Activated CD8-positive, alpha-beta T cell treated with anti-CD3 and anti-CD28 coated beads for 36 hours (primary cell): ENCODE measurements around the gene ZNF438. TPM values are rescaled to one million over a fixed set of nuclear protein-coding genes. Genes with fewer than 3 reads are reported as not detected.
"Not testable (repeated sequence)": the region's sequence is repeated elsewhere in the genome, so short reads cannot be mapped to it uniquely, and the experiment has no call there.

Source experiments
- ATAC-seq: fragments of 200-7000 bp; cut with Tn5 transposase; one replicate; pipeline ENCODE4 v1.10.0; 2021; ENCODE audit warnings: mild to moderate bottlenecking, moderate library complexity
- CTCF ChIA-PET: fragments of 350-600 bp; sonication (Branson Sonifier 250); formaldehyde crosslinking; loops from one replicate; lab custom pipeline; 2021; ENCODE audit warnings: antibody characterized with exemption; lab: Charles Lee
- POLR2A ChIA-PET: fragments of 350-600 bp; sonication (Branson Sonifier 250); formaldehyde crosslinking; loops from one replicate; lab custom pipeline; 2021; ENCODE audit warnings: antibody characterized with exemption; lab: Charles Lee
- DNase-seq: peaks from one replicate; pipeline ENCODE4 v3.0.0-alpha.2; 2020
- H3K27ac Mint-ChIP-seq: one replicate; pipeline ENCODE4 v1.8.0; 2021; ENCODE audit warnings: mild to moderate bottlenecking, mixed read lengths
- H3K27me3 Mint-ChIP-seq: one replicate; pipeline ENCODE4 v1.8.0; 2021; ENCODE audit warnings: mixed read lengths
- H3K36me3 Mint-ChIP-seq: one replicate; pipeline ENCODE4 v1.8.0; 2021; ENCODE audit warnings: low read depth, mixed read lengths
- H3K4me1 Mint-ChIP-seq: one replicate; pipeline ENCODE4 v1.8.0; 2021; ENCODE audit warnings: low read depth, mixed read lengths
- H3K4me3 Mint-ChIP-seq: one replicate; pipeline ENCODE4 v1.8.0; 2021; ENCODE audit warnings: mild to moderate bottlenecking, moderate library complexity, mixed read lengths
- H3K9me3 Mint-ChIP-seq: one replicate; pipeline ENCODE4 v1.8.0; 2021; ENCODE audit warnings: mixed read lengths
- CTCF ChIP-seq: fragments of 200-600 bp; IDR thresholded peaks from one replicate; pipeline ENCODE4 v1.8.0; 2022; ENCODE audit warnings: antibody characterized with exemption, mild to moderate bottlenecking
- intact Hi-C: fragments of 100-400 bp; cut with micrococcal nuclease; formaldehyde crosslinking; loops from one replicate; pipeline ENCODE4 v1.10.0; 2022
- total RNA-seq, 2 experiments: library from RNA; stranded (reverse); gene quantifications; one replicate each; pipeline ENCODE4 v1.2.3, GENCODE V29; 2021

ZNF438 gene
- total RNA-seq, 2 experiments from 2014 or later: 3.0 to 3.9 TPM

GRCh38 chr10:31031205-31031557 lies 484 bp downstream of the ZNF438 start:
- ATAC-seq: no peak
- intact Hi-C loops: loop anchor here (5.0 to 10.0 kb wide), 2 partner anchors 246 to 286 kb away; partner anchors contain the start of gene ZEB1
- peaks cover 5% of the 10 kb centered on the region for H3K4me1 Mint-ChIP-seq
- peak overlapping the region; percentile 80 for H3K4me3 Mint-ChIP-seq
- no peak for TF ChIP-seq CTCF
- CTCF ChIA-PET: interaction anchor here (0.8 to 4.0 kb wide), 14 partner anchors 9 to 460 kb away, joined by 3 to 22 read pairs (median 4); no protein-coding TSS in a partner anchor
- DNase-seq: no peak
- no peaks in the 10 kb centered on the region for H3K27me3 Mint-ChIP-seq
- H3K9me3 Mint-ChIP-seq: no peaks in the 10 kb centered on the region
- POLR2A ChIA-PET: interaction anchor here (0.7 to 1.3 kb wide), 3 partner anchors 41 to 103 kb away, joined by 3 to 5 read pairs (median 4); no protein-coding TSS in a partner anchor
- no peaks in the 10 kb centered on the region for H3K36me3 Mint-ChIP-seq
- peak overlapping the region; percentile 97 for H3K27ac Mint-ChIP-seq

- ChIA-PET CTCF (interaction anchor here (0.8 to 4.0 kb wide), 5 partner anchors 16 to 247 kb away, joined by 3 to 22 read pairs (median 7); no protein-coding TSS in a partner anchor), POLR2A (interaction anchor here (0.6 to 0.9 kb wide), 3 partner anchors 42 to 170 kb away, joined by 3 to 4 read pairs (median 3); no protein-coding TSS in a partner anchor)
- Mint-ChIP-seq H3K4me3 (peak overlapping the region; percentile 80), H3K36me3 (no peaks in the 10 kb centered on the region), H3K9me3 (no peaks in the 10 kb centered on the region), H3K27ac (peak overlapping the region; percentile 97), H3K4me1 (peaks cover 5% of the 10 kb centered on the region), H3K27me3 (no peaks in the 10 kb centered on the region)
- ATAC-seq (no peak), DNase-seq (no peak)
- no peak for TF ChIP-seq CTCF
- intact Hi-C loops: loop anchor here (5.0 to 10.0 kb wide), 2 partner anchors 246 to 287 kb away; partner anchors contain the start of gene ZEB1
Observed at GRCh38 chr10:31030800-31031199, 865 bp downstream of the ZNF438 start.

- ATAC-seq: no peak
- H3K27ac Mint-ChIP-seq: no peak overlapping the region
Observed at GRCh38 chr10:31030260-31030659, 1.4 kb downstream of the ZNF438 start.

GRCh38 chr10:31028081-31028480 lies 3.6 kb downstream of the ZNF438 start:
- no peak for TF ChIP-seq CTCF
- intact Hi-C loops: no loop called here
- peaks cover 10% of the 10 kb centered on the region for H3K4me1 Mint-ChIP-seq
- ChIA-PET POLR2A (no interaction called here), CTCF (no interaction called here)
- ATAC-seq: no peak
- H3K27me3 Mint-ChIP-seq: no peaks in the 10 kb centered on the region
- H3K36me3 Mint-ChIP-seq: no peaks in the 10 kb centered on the region
- no peak for DNase-seq
- no peak overlapping the region for H3K27ac Mint-ChIP-seq
- no peaks in the 10 kb centered on the region for H3K9me3 Mint-ChIP-seq
- H3K4me3 Mint-ChIP-seq: no peak overlapping the region

More at GRCh38 chr10:31030260-31030659, 1.4 kb downstream of the ZNF438 start:
- CTCF ChIA-PET: interaction anchor here (0.8 to 4.0 kb wide), 2 partner anchors 22 to 246 kb away, joined by 3 to 22 read pairs; no protein-coding TSS in a partner anchor
- no peak for DNase-seq
- Mint-ChIP-seq H3K27me3 (no peaks in the 10 kb centered on the region), H3K4me1 (peaks cover 5% of the 10 kb centered on the region), H3K36me3 (no peaks in the 10 kb centered on the region), H3K9me3 (no peaks in the 10 kb centered on the region), H3K4me3 (no peak overlapping the region)
- intact Hi-C loops: loop anchor here (5.0 to 10.0 kb wide), 2 partner anchors 245 to 287 kb away; partner anchors contain the start of gene ZEB1
- POLR2A ChIA-PET: interaction anchor here (0.6 to 1.0 kb wide), 3 partner anchors 42 to 170 kb away, joined by 3 to 4 read pairs (median 3); no protein-coding TSS in a partner anchor
- TF ChIP-seq CTCF: no peak

GRCh38 chr10:31026279-31026678 lies 5.4 kb downstream of the ZNF438 start:
- H3K9me3 Mint-ChIP-seq, POLR2A ChIA-PET, H3K27ac Mint-ChIP-seq, ATAC-seq, CTCF ChIA-PET, H3K27me3 Mint-ChIP-seq, DNase-seq, H3K36me3 Mint-ChIP-seq, intact Hi-C loops, H3K4me3 Mint-ChIP-seq: not testable (repeated sequence)
- H3K4me1 Mint-ChIP-seq: peaks cover 10% of the 10 kb centered on the region
